Umbilical cord (tissue), 2 donors: ENCODE results near the gene ZNF772. TPM values are rescaled to one million over a fixed set of nuclear protein-coding genes. Genes with fewer than 3 reads are reported as not detected.

Source experiments
- DNase-seq: peaks from one replicate; pipeline ENCODE4 v3.0.0-alpha.2; 2015; ENCODE audit warnings: low spot score
- total RNA-seq: library from RNA; depleted of rRNA; stranded (reverse); fragments of >200 nt; gene quantifications from one replicate; pipeline ENCODE4 v1.2.3, GENCODE V29; 2014; ENCODE audit warnings: low replicate concordance; ENCODE audit not compliant: insufficient read depth

The ZNF772 gene
- total RNA-seq, 1 donor from 2014 or later, result 13.7 TPM

DNA sequence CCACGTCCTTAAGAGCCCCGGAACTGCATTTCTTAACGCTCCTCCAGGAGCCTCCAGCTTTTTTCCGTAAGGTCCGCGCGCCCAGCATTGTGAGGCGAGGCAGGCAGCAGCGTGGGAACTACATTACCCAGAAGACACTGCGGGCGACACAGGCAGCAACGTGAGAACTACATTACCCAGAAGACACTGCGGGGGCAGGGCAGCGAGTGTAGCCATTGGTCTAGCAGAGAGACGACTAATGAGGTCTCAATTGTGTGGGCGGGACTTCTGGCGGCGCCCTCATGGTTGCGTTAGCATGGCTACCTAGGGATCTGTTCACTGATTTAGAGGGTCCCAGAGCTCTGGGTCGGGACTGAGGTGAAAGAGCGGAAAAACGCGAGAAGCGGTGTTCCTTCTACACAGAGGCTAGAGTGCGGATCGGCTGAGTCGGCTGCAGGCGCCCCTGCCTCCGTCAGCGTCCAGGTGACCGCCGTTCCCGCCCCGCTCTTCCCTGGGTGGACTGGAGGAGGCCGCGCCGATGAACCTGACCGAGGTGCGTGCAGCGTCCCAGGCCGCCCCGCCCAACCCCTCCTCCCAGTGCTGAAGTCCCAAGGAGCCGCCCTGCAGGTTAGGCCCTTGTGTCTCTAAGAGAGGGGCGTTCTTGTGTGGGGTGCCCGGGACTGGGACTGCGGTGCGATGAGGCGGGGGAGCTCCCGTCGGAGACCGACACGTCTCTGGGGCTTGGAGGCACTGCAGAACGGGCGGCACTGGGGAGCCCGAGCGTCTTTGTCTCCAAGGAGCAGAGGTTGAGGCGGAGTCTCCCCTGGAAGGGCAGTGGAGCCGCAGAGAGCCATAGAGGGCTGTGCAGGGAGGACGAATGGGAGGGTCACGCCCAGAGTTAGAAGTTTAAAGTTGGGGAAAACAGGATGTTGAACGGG is 42.0 kb downstream of the ZNF772 start, which contains the start of gene ZNF749:
Gene ZNF749, plus strand, starts transcription at position 264 of the 917 bp plus-strand sequence. Its CDS starts 254 bp downstream, at position 518.
- peak; percentile 99 for DNase-seq

DNA sequence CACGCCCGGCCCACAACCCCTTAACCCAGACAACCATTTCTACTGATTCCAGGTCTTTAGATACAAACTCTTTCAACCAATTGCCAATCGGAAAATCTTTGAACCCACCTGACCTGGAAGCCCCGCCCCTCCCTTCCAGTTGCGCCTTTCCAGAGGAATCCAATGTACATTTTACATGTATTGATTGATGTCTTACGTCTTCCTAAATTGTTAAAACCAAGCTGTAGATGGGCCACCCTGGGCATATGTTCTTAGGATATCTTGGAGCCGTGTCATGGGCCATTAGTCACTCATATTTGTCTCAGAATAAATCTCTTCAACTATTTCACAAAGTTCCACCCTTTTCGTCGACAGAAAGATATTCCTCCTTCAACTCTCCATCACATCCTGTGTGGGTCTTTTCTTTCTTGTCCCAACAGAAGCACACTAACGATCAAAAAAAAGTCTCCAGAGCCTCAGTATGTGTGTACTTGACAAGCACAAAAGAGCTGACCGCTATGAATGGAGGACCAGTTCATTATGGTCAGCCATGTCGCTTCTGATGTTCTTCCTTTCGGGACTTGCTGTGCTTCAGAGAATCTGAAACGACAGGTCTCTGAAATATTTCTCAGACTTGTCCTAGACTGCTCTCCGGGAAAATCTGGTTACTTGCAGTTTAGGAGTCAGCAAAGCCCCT is 42.8 kb downstream of the ZNF772 start:
- DNase-seq, result no peak

DNA sequence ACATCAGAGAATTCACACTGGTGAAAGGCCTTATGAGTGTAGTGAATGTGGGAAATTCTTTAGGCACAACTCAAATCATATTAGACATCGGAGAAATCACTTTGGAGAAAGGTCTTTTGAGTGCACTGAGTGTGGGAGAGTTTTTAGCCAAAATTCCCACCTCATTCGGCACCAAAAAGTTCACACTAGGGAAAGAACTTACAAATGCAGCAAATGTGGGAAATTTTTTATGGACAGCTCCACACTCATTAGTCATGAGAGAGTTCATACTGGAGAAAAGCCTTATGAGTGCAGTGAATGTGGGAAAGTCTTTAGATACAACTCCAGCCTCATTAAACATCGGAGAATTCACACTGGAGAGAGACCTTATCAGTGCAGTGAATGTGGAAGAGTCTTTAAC is 56.3 kb downstream of the ZNF772 start:
- no peak for DNase-seq

DNA sequence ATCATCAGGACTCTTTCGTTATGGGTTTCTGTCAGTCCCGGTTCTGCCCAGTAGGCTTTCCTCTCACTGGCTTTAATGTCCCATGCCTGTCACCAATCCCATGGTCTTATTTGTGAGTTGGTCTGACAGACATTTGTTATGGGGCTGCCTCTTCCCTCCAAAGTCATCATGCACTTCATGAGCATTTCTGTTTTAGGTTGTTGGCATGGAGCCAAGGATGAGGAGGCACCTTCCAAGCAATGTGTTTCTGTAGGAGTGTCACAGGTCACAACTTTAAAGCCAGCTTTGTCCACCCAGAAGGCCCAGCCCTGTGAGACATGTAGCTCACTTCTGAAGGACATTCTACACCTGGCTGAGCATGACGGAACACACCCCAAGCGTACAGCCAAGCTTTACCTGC is 57.9 kb downstream of the ZNF772 start:
- DNase-seq, result no peak

Other genes with a start within 250 kb of the ZNF772 start
- not detected for gene AURKC, start 246.5 kb downstream of the ZNF772 start, total RNA-seq
- 49.6 TPM for gene ZNF805, start 236.9 kb downstream of the ZNF772 start, total RNA-seq
- gene ZNF460, start 197.1 kb downstream of the ZNF772 start, total RNA-seq, result 119 TPM
- gene ZNF543, start 157.1 kb downstream of the ZNF772 start, total RNA-seq, result 12.3 TPM
- 12.8 TPM for gene ZNF304, start 126.3 kb downstream of the ZNF772 start, total RNA-seq
- 3.1 TPM for gene TRAPPC2B, start 114.0 kb downstream of the ZNF772 start, total RNA-seq
- 5.3 TPM for gene ZNF547, start 114.0 kb downstream of the ZNF772 start, total RNA-seq
- gene ZNF548, start 87.7 kb downstream of the ZNF772 start, total RNA-seq, result 33.7 TPM
- gene ZNF17, start 66.4 kb downstream of the ZNF772 start, total RNA-seq, result 18.5 TPM
- 10.1 TPM for gene ZNF749, start 42.2 kb downstream of the ZNF772 start, total RNA-seq
- 4.3 TPM for gene VN1R1, start 20.4 kb downstream of the ZNF772 start, total RNA-seq
- gene ZNF419, start 10.2 kb upstream of the ZNF772 start, total RNA-seq, result 32.7 TPM
- gene ZNF773, start 22.4 kb upstream of the ZNF772 start, total RNA-seq, result 13.5 TPM
- gene ZNF549, start 49.8 kb upstream of the ZNF772 start, total RNA-seq, result 12.5 TPM
- 2.9 TPM for gene ZNF550, start 82.3 kb upstream of the ZNF772 start, total RNA-seq
- gene ZNF416, start 101.3 kb upstream of the ZNF772 start, total RNA-seq, result 1.2 TPM
- 14.4 TPM for gene ZIK1, start 106.6 kb upstream of the ZNF772 start, total RNA-seq
- 2.2 TPM for gene ZNF530, start 122.3 kb upstream of the ZNF772 start, total RNA-seq
- gene ZNF134, start 136.7 kb upstream of the ZNF772 start, total RNA-seq, result 42.6 TPM
- gene ZNF211, start 155.6 kb upstream of the ZNF772 start, total RNA-seq, result 20.5 TPM
- not detected for gene ZSCAN4, start 191.4 kb upstream of the ZNF772 start, total RNA-seq
- 13.0 TPM for gene ZNF551, start 204.4 kb upstream of the ZNF772 start, total RNA-seq
- 8.2 TPM for gene ZNF154, start 231.6 kb upstream of the ZNF772 start, total RNA-seq